ENCODE data around the gene OBI1.

OBI1 gene

GRCh38 chr13:78572459-78572858 lies 86.5 kb downstream of the OBI1 start:
- no peak for DNase-seq (ENCODE audit: low spot score)
- in situ Hi-C loops (cut with MboI; ENCODE audit: low sequenced_read_pairs, unreplicated experiment), result no loop called here
- TF ChIP-seq CTCF (IDR thresholded peaks at IDR 0.05; ENCODE audit: borderline replicate concordance, control extremely low read depth, extremely low read depth, insufficient read depth, missing control alignments), result no peak

DNA sequence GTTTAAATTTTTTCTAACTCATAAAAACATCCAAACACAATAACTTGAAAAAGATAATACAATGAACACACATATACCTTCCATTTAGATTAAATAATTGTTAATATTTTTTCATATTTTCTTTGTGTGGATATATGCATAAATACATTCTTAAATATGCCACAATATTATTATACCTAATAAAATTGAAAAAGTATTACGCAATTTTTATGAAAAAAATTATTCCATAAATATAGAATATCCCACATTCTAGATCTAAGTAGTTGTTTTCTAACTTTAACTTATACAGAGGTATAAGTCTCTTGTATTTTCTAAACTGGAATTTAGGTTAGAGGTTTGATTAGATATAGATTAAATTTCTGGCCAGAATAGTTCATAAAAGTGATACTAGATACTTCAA lies 89.9 kb downstream of the OBI1 start:
- in situ Hi-C loops (cut with MboI; ENCODE audit: low sequenced_read_pairs, unreplicated experiment), result no loop called here
- TF ChIP-seq CTCF (IDR thresholded peaks at IDR 0.05; ENCODE audit: borderline replicate concordance, control extremely low read depth, extremely low read depth, insufficient read depth, missing control alignments), result no peak
- DNase-seq (ENCODE audit: low spot score), result no peak

GRCh38 chr13:78566631-78567030 lies 92.3 kb downstream of the OBI1 start:
- DNase-seq (ENCODE audit: low spot score), result no peak
- in situ Hi-C loops (cut with MboI; ENCODE audit: low sequenced_read_pairs, unreplicated experiment), result no loop called here
- TF ChIP-seq CTCF (IDR thresholded peaks at IDR 0.05; ENCODE audit: borderline replicate concordance, control extremely low read depth, extremely low read depth, insufficient read depth, missing control alignments), result no peak
